GM23248 (cell line): ENCODE measurements around the gene MTHFR. TPM values are rescaled to one million over a fixed set of nuclear protein-coding genes. Genes with fewer than 3 reads are reported as not detected.

Experiments
- DNase-seq: peaks from one replicate; pipeline ENCODE4 v3.0.0-alpha.2; 2015
- H2AFZ ChIP-seq: fragments of 200-600 bp; sonication (generic); 2 replicates; pipeline ENCODE4 v1.6.1; 2016; ENCODE audit warnings: antibody characterized with exemption
- H3F3A ChIP-seq: fragments of 200-600 bp; sonication (generic); 2 replicates; pipeline ENCODE4 v1.6.1; 2016; ENCODE audit warnings: mild to moderate bottlenecking, antibody characterized with exemption, mixed run types; ENCODE audit not compliant: insufficient read depth
- H3K27ac ChIP-seq: fragments of 200-600 bp; sonication (generic); 2 replicates; pipeline ENCODE4 v1.5.1; 2016; ENCODE audit warnings: mild to moderate bottlenecking
- H3K27me3 ChIP-seq: fragments of 200-600 bp; sonication (generic); replicated peaks from 2 replicates; pipeline ENCODE4 v1.6.1; 2016; ENCODE audit warnings: mild to moderate bottlenecking; ENCODE audit not compliant: insufficient read depth
- H3K36me3 ChIP-seq: fragments of 200-600 bp; sonication (generic); 2 replicates; pipeline ENCODE4 v1.6.1; 2016; ENCODE audit warnings: low read depth, mild to moderate bottlenecking
- H3K4me1 ChIP-seq: fragments of 200-600 bp; sonication (generic); 2 replicates; pipeline ENCODE4 v1.6.1; 2016; ENCODE audit warnings: mild to moderate bottlenecking; ENCODE audit not compliant: insufficient read depth
- H3K4me2 ChIP-seq: fragments of 200-600 bp; sonication (generic); one replicate; pipeline ENCODE4 v1.6.1; 2016; ENCODE audit warnings: mild to moderate bottlenecking; ENCODE audit not compliant: unreplicated experiment
- H3K4me3 ChIP-seq: fragments of 200-600 bp; sonication (generic); 2 replicates; pipeline ENCODE4 v1.5.1; 2016; ENCODE audit warnings: mild to moderate bottlenecking
- H3K79me2 ChIP-seq: fragments of 200-600 bp; sonication (generic); 2 replicates; pipeline ENCODE4 v1.6.1; 2016; ENCODE audit warnings: mild to moderate bottlenecking; ENCODE audit not compliant: insufficient read depth
- H3K9ac ChIP-seq: fragments of 200-600 bp; sonication (generic); 2 replicates; pipeline ENCODE4 v1.6.1; 2016; ENCODE audit warnings: mild to moderate bottlenecking
- H3K9me2 ChIP-seq: fragments of 200-600 bp; sonication (generic); 2 replicates; pipeline ENCODE4 v1.6.1; 2016; ENCODE audit warnings: mixed run types, mild to moderate bottlenecking, moderate library complexity; ENCODE audit not compliant: insufficient read depth
- H3K9me3 ChIP-seq: fragments of 200-600 bp; sonication (generic); one replicate; pipeline ENCODE4 v1.6.1; 2017; ENCODE audit warnings: low read depth
- H4K20me1 ChIP-seq: fragments of 200-600 bp; sonication (generic); 2 replicates; pipeline ENCODE4 v1.6.0; 2016; ENCODE audit not compliant: insufficient read depth
- EZH2 ChIP-seq: fragments of 200-600 bp; sonication (generic); IDR thresholded peaks from 2 replicates; pipeline ENCODE4 v1.6.1; 2018; ENCODE audit warnings: antibody characterized with exemption, mild to moderate bottlenecking; ENCODE audit not compliant: insufficient read depth, poor library complexity, severe bottlenecking
- EZH2phosphoT487 ChIP-seq: fragments of 200-600 bp; sonication (generic); IDR thresholded peaks from 2 replicates; pipeline ENCODE4 v1.6.1; 2018; ENCODE audit warnings: antibody characterized with exemption, moderate library complexity, mild to moderate bottlenecking, low read depth; ENCODE audit not compliant: insufficient read depth
- WGBS, 2 experiments: methylation state at CpG; one replicate each; pipeline ENCODE4 v1.1.6; 2015 to 2017; ENCODE audit warnings: low lambda C conversion rate in 2 of 2, low coverage in 1 of 2; ENCODE audit errors: missing lambda C conversion rate in 2 of 2; 5-methylcytosine and 5-hydroxymethylcytosine counted together
- in situ Hi-C: fragments of 300-500 bp; cut with MboI; formaldehyde crosslinking; loops from 2 replicates; pipeline ENCODE4 v1.15.0; 2020
- polyA plus RNA-seq: library from polyadenylated mRNA; unstranded; fragments of >200 nt; fragmentation: Nextera tagmentation; extraction: Ambion mirVana; gene quantifications from 2 replicates; pipeline ENCODE4 v1.2.1, GENCODE V29; 2016
- total RNA-seq: library from RNA; depleted of rRNA; stranded (reverse); fragments of >200 nt; shearing (Covaris generic); gene quantifications from 2 replicates; pipeline ENCODE4 v1.2.3, GENCODE V29; 2014

MTHFR gene
- total and polyA plus RNA-seq, 2 experiments from 2014 or later, result 5.1 to 16.1 TPM

GRCh38 chr1:11842154-11843041, 36.6 kb upstream of the MTHFR start:
- no peak for DNase-seq
- peaks cover 27% of the 10 kb centered on the region for H3K36me3 ChIP-seq
- in situ Hi-C loops, result no loop called here

DNA sequence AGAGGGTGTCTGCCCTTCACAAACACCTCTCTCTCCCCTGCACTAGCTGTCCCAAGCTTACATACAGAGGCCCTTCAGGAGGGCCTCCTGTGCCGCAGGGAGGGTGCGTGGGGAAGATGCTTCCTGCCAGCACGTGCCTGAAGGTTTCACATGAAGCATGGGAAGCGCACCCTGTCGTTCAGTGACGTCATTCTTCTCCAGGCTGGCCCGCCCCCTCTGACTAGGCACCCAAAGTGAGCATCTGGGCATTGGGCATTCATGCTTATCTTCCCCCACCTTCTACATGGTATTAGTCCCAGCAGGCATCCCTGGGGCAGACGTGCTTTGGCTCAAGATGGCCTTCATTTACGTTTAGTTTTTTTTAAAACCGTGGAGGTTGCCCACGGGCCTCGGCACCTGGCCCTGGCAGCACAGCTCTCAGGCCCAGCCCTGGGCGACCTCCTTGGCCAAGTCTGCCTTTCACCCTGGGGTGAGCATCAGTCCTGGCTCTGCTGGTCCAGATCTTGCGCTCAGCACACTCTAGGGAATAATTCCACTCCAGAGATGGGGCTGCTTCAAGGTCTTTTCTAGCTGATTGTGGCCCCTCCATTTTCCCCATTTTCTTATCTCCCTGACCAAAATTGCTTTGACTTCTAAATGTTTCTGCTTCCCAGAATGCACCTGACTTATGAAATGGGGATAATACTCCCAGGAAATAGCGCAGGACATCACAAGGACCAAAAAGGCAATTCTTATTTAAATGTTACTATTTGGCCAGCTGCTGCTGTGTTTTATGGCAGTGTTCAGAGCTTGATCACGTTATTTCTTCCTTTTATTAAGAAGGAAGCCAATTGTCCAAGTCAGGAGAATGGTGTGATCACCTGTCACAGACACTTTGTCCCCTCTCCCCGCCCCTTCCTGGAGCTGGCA, 35.7 kb upstream of the MTHFR start:
- Histone ChIP-seq H3K27me3 (no peaks in the 10 kb centered on the region), H3K9me3 (no peaks in the 10 kb centered on the region), H3K9me2 (no peaks in the 10 kb centered on the region), H3K4me3 (no peak overlapping the region), H3K36me3 (peaks cover 27% of the 10 kb centered on the region), H4K20me1 (no peaks in the 10 kb centered on the region), H3K9ac (no peak overlapping the region), H3K27ac (no peak overlapping the region), H3F3A (no peaks in the 10 kb centered on the region), H2AFZ (no peak overlapping the region), H3K4me2 (no peak overlapping the region), H3K4me1 (no peaks in the 10 kb centered on the region), H3K79me2 (no peaks in the 10 kb centered on the region)
- no peak for DNase-seq
- TF ChIP-seq EZH2phosphoT487, result no peak
- no peak for TF ChIP-seq EZH2
- 84% methylated on average over 17 of the region's 17 CpGs for WGBS, 2 experiments
- in situ Hi-C loops, result no loop called here

More at GRCh38 chr1:11842154-11843041, 36.6 kb upstream of the MTHFR start:
- H3K9ac ChIP-seq, result no peak overlapping the region
- no peaks in the 10 kb centered on the region for H3F3A ChIP-seq
- H3K27ac ChIP-seq, result no peak overlapping the region
- 83 to 84% methylated on average over 19 of the region's 19 CpGs for WGBS, 2 experiments
- no peak overlapping the region for H2AFZ ChIP-seq
- H4K20me1 ChIP-seq, result no peaks in the 10 kb centered on the region
- no peaks in the 10 kb centered on the region for H3K4me1 ChIP-seq
- no peak overlapping the region for H3K4me2 ChIP-seq
- H3K4me3 ChIP-seq, result no peak overlapping the region
- TF ChIP-seq EZH2phosphoT487 (no peak), EZH2 (no peak)
- H3K9me3 ChIP-seq, result no peaks in the 10 kb centered on the region
- no peaks in the 10 kb centered on the region for H3K79me2 ChIP-seq
- H3K9me2 ChIP-seq, result no peaks in the 10 kb centered on the region
- no peaks in the 10 kb centered on the region for H3K27me3 ChIP-seq

GRCh38 chr1:11839727-11840705, 34.3 kb upstream of the MTHFR start:
- H3K36me3 ChIP-seq, result peaks cover 28% of the 10 kb centered on the region
- H2AFZ ChIP-seq, result no peak overlapping the region
- H3K9me2 ChIP-seq, result no peaks in the 10 kb centered on the region
- H3K9me3 ChIP-seq, result no peaks in the 10 kb centered on the region
- H4K20me1 ChIP-seq, result no peaks in the 10 kb centered on the region
- H3F3A ChIP-seq, result no peaks in the 10 kb centered on the region
- no peaks in the 10 kb centered on the region for H3K4me1 ChIP-seq
- no peak overlapping the region for H3K9ac ChIP-seq
- H3K27me3 ChIP-seq, result no peaks in the 10 kb centered on the region
- H3K27ac ChIP-seq, result no peak overlapping the region
- WGBS, 2 experiments, result 85% methylated on average over 20 of the region's 20 CpGs
- no peak overlapping the region for H3K4me3 ChIP-seq
- H3K4me2 ChIP-seq, result no peak overlapping the region
- in situ Hi-C loops, result no loop called here
- no peaks in the 10 kb centered on the region for H3K79me2 ChIP-seq
- DNase-seq, result no peak
- TF ChIP-seq EZH2phosphoT487 (no peak), EZH2 (no peak)
